AG04449 (cell line): ENCODE measurements around the gene RAP1GAP2.
"Not testable (repeated sequence)": the region's sequence is repeated elsewhere in the genome, so short reads cannot be mapped to it uniquely, and the experiment has no call there.

Experiments
- CTCF ChIA-PET: fragments of 350-600 bp; formaldehyde crosslinking; extraction: SDS; loops from one replicate; lab custom pipeline; 2021; ENCODE audit warnings: antibody characterized with exemption; lab: Yijun Ruan, JAX
- POLR2A ChIA-PET: fragments of 400-600, 350-600 bp; formaldehyde crosslinking; extraction: SDS; loops from one replicate; lab custom pipeline; 2020; ENCODE audit warnings: antibody characterized with exemption, inconsistent platforms; lab: Yijun Ruan, JAX
- DNase-seq: peaks from one replicate; pipeline ENCODE4 v3.0.0-alpha.2; 2010; ENCODE audit warnings: low read depth, low spot score
- H3K4me3 ChIP-seq: 2 replicates; pipeline ENCODE4 v1.5.1; 2011; ENCODE audit warnings: low read depth, mild to moderate bottlenecking, control low read depth, low read length
- CTCF ChIP-seq: IDR thresholded peaks from one replicate; pipeline ENCODE4 v1.5.1; 2011; ENCODE audit warnings: mild to moderate bottlenecking, moderate library complexity, low read length, control low read depth, inconsistent platforms; ENCODE audit not compliant: insufficient read depth; ENCODE audit errors: missing control alignments

The RAP1GAP2 gene

GRCh38 chr17:2784864-2785263 is 11.4 kb upstream of the RAP1GAP2 start:
- TF ChIP-seq CTCF, result no peak
- H3K4me3 ChIP-seq, result no peak overlapping the region
- ChIA-PET CTCF (no interaction called here), POLR2A (no interaction called here)
- DNase-seq, result no peak

GRCh38 chr17:2785376-2785775 is 10.9 kb upstream of the RAP1GAP2 start:
- DNase-seq, POLR2A ChIA-PET: not testable (repeated sequence)
- CTCF ChIA-PET, result interaction anchor here (1.0 to 1.6 kb wide), 2 partner anchors 11 to 15 kb away, joined by 4 to 6 read pairs; partner anchors contain the start of gene RAP1GAP2

GRCh38 chr17:2786176-2786881 is 9.9 kb upstream of the RAP1GAP2 start:
- POLR2A ChIA-PET, result no interaction called here
- no peak overlapping the region for H3K4me3 ChIP-seq
- DNase-seq, result no peak
- peak; percentile 89 for TF ChIP-seq CTCF
- CTCF ChIA-PET, result interaction anchor here (0.6 to 1.6 kb wide), 6 partner anchors 10 to 348 kb away, joined by 3 to 6 read pairs (median 4); partner anchors contain the start of gene RAP1GAP2

More at GRCh38 chr17:2785376-2785775, 10.9 kb upstream of the RAP1GAP2 start:
- not testable (repeated sequence) for H3K4me3 ChIP-seq

GRCh38 chr17:2789700-2790099 is 6.5 kb upstream of the RAP1GAP2 start:
- ChIA-PET POLR2A (no interaction called here), CTCF (no interaction called here)
- TF ChIP-seq CTCF, result no peak
- no peak overlapping the region for H3K4me3 ChIP-seq
- no peak for DNase-seq

- POLR2A ChIA-PET, result no interaction called here
- no peak for TF ChIP-seq CTCF
- DNase-seq, result no peak
- no peak overlapping the region for H3K4me3 ChIP-seq
- CTCF ChIA-PET, result no interaction called here
These were observed 3.7 kb upstream of the RAP1GAP2 start for GRCh38 chr17:2792366-2793169.

- DNase-seq, result no peak
- ChIA-PET POLR2A (no interaction called here), CTCF (no interaction called here)
- no peak for TF ChIP-seq CTCF
- H3K4me3 ChIP-seq, result no peak overlapping the region
These were observed 2.0 kb upstream of the RAP1GAP2 start for GRCh38 chr17:2794111-2794803.
